HCEC 1CT (cell line): ENCODE results near the gene VARS2.
"Not testable (repeated sequence)": the region's sequence is repeated elsewhere in the genome, so short reads cannot be mapped to it uniquely, and the experiment has no call there.

Source experiments
- DNase-seq: peaks from one replicate; pipeline ENCODE4 v3.0.0-alpha.2; 2017

The VARS2 gene

DNA sequence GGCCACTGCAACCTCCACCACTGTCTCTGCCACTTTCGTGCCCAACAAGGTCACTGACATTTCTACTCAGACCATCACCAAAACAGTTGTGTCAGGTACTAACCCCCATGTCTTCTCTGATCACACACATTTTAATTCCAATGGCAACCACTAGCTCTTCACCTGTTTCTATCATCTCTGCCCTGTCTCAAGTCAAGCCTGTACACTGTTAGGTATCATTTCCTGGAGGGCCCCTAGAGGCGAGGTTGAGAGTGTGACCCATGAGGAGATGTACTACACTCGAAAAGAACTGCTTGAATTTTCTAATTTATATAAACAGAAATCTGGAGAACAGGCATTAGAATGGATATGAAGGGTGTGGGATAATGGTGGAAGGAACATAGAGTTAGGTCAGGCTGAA is 52.1 kb downstream of the VARS2 start:
- no peak for DNase-seq

DNA sequence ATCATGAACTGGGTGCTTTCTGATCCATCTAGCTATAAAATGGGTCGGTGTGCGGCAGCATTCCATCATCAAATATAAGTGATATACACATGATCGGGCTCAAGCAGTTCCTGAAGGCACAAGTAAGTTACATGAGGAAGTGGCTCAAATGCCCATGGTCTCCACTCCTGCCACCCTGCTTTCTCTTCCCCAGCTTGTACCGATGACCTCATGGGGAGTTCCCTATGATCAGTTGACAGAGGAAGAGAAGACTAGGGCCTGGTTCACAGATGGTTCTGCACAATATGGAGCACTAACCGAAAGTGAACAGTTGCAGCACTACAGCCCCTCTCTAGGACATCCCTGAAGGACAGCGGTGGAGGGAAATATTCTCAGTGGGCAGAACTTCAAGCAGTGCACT is 55.1 kb downstream of the VARS2 start:
- DNase-seq: not testable (repeated sequence)

DNA sequence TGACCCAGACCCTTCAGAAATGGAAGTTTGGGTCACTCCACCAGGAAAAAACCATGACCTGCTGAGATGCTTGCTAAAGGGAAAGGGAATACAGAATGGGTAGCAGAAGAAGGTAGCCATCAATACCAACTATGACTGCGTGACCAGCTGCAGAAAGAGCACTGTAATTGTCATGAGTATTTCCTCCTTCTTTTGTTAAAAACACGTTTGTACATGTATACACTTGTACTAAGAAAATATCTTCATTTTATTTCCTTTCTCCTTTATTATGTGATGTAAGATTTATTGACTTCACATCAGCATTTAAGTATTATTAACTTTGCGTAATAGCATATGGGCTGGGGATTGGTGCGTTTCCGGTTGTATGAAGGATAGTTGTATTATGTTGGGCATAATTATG is 56.9 kb downstream of the VARS2 start:
- no peak for DNase-seq

GRCh38 chr6:30972816-30973215 is 58.8 kb downstream of the VARS2 start:
- no peak for DNase-seq

GRCh38 chr6:30974490-30975252 is 60.6 kb downstream of the VARS2 start:
- no peak for DNase-seq
